ENCODE results near the gene RBM45. TPM values are rescaled to one million over a fixed set of nuclear protein-coding genes. Genes with fewer than 3 reads are reported as not detected.
"Not testable (repeated sequence)": the region's sequence is repeated elsewhere in the genome, so short reads cannot be mapped to it uniquely, and the experiment has no call there.

Gene RBM45
- total RNA-seq (2014; rRNA removed; shearing (Covaris generic)), result 19.8 and 32.2 TPM in 2 replicates

GRCh38 chr2:178112202-178113152 is at the start of gene RBM45:
Gene RBM45 (plus strand): TSS chr2:178112437. CDS start chr2:178112547, 110 bp downstream.
- DNase-seq (ENCODE audit: low spot score), result peak; percentile 85
- in situ Hi-C loops (cut with HindIII; ENCODE audit: low sequenced_read_pairs), result no loop called here

- in situ Hi-C loops (cut with HindIII; ENCODE audit: low sequenced_read_pairs), result no loop called here
Measured at GRCh38 chr2:178066324-178066723, 45.9 kb upstream of the RBM45 start.

GRCh38 chr2:178066890-178067669 is 45.2 kb upstream of the RBM45 start:
- in situ Hi-C loops (cut with HindIII; ENCODE audit: low sequenced_read_pairs), result no loop called here
- DNase-seq (ENCODE audit: low spot score), result no peak

More at GRCh38 chr2:178066324-178066723, 45.9 kb upstream of the RBM45 start:
- DNase-seq (ENCODE audit: low spot score), result no peak

- no peak for DNase-seq (ENCODE audit: low spot score)
- in situ Hi-C loops (cut with HindIII; ENCODE audit: low sequenced_read_pairs), result no loop called here
Measured at GRCh38 chr2:178068823-178069454, 43.3 kb upstream of the RBM45 start.

- in situ Hi-C loops (cut with HindIII; ENCODE audit: low sequenced_read_pairs), result no loop called here
- DNase-seq (ENCODE audit: low spot score), result no peak
Measured at GRCh38 chr2:178069551-178069950, 42.7 kb upstream of the RBM45 start.

GRCh38 chr2:178070824-178071223 is 41.4 kb upstream of the RBM45 start:
- in situ Hi-C loops (cut with HindIII; ENCODE audit: low sequenced_read_pairs), result no loop called here
- DNase-seq (ENCODE audit: low spot score), result no peak

GRCh38 chr2:178072000-178072382 is 40.2 kb upstream of the RBM45 start:
- in situ Hi-C loops (cut with HindIII; ENCODE audit: low sequenced_read_pairs), result no loop called here
- DNase-seq (ENCODE audit: low spot score), result no peak

- in situ Hi-C loops (cut with HindIII; ENCODE audit: low sequenced_read_pairs), result no loop called here
- DNase-seq (ENCODE audit: low spot score), result peak; percentile 32
Measured at GRCh38 chr2:178072383-178073301, 39.6 kb upstream of the RBM45 start, which contains the start of gene PDE11A. Gene PDE11A (minus strand): TSS chr2:178072777. CDS start chr2:178072437, 340 bp downstream.

GRCh38 chr2:178074123-178075005 is 37.9 kb upstream of the RBM45 start:
- in situ Hi-C loops (cut with HindIII; ENCODE audit: low sequenced_read_pairs), result no loop called here
- no peak for DNase-seq (ENCODE audit: low spot score)

- no peak for DNase-seq (ENCODE audit: low spot score)
- in situ Hi-C loops (cut with HindIII; ENCODE audit: low sequenced_read_pairs), result no loop called here
Measured at GRCh38 chr2:178075006-178075326, 37.3 kb upstream of the RBM45 start.

- in situ Hi-C loops (cut with HindIII; ENCODE audit: low sequenced_read_pairs), result no loop called here
- no peak for DNase-seq (ENCODE audit: low spot score)
Measured at GRCh38 chr2:178076130-178076529, 36.1 kb upstream of the RBM45 start.

GRCh38 chr2:178079279-178079678 is 33.0 kb upstream of the RBM45 start:
- DNase-seq (ENCODE audit: low spot score); in situ Hi-C loops (cut with HindIII; ENCODE audit: low sequenced_read_pairs): not testable (repeated sequence)

- in situ Hi-C loops (cut with HindIII; ENCODE audit: low sequenced_read_pairs), result no loop called here
- DNase-seq (ENCODE audit: low spot score), result no peak
Measured at GRCh38 chr2:178082408-178083045, 29.7 kb upstream of the RBM45 start.

GRCh38 chr2:178084273-178084672 is 28.0 kb upstream of the RBM45 start:
- in situ Hi-C loops (cut with HindIII; ENCODE audit: low sequenced_read_pairs), result no loop called here

GRCh38 chr2:178088774-178089270 is 23.4 kb upstream of the RBM45 start:
- in situ Hi-C loops (cut with HindIII; ENCODE audit: low sequenced_read_pairs), result no loop called here
- DNase-seq (ENCODE audit: low spot score), result no peak

More at GRCh38 chr2:178084273-178084672, 28.0 kb upstream of the RBM45 start:
- no peak for DNase-seq (ENCODE audit: low spot score)

- in situ Hi-C loops (cut with HindIII; ENCODE audit: low sequenced_read_pairs), result no loop called here
Measured at GRCh38 chr2:178093471-178093870, 18.8 kb upstream of the RBM45 start.

More at GRCh38 chr2:178093471-178093870, 18.8 kb upstream of the RBM45 start:
- DNase-seq (ENCODE audit: low spot score), result no peak
